Esophagus muscularis mucosa (tissue), 3 donors: ENCODE data around the gene SHOC1.
A peak's percentile ranks its signal among the peaks of the same experiment; 100 is the strongest.

Source experiments
- POLR2A ChIP-seq: fragments of 450-650 bp; IDR thresholded peaks from one replicate; pipeline ENCODE4 v1.6.1; 2017; ENCODE audit warnings: antibody characterized with exemption, moderate library complexity, mild to moderate bottlenecking, low read depth
- POLR2AphosphoS5 ChIP-seq, 2 donors: sonication (generic); formaldehyde crosslinking; IDR thresholded peaks; one replicate each; pipeline ENCODE4 v1.6.1; 2017; ENCODE audit warnings: antibody characterized with exemption in 2 of 2
- TF ChIP-seq, protein P1 (sequence below), 3 experiments: fragments of 200-600 bp in 2 of 3; fragments of 450-650 bp in 1 of 3; sonication (generic) in 2 of 3; IDR thresholded peaks; one replicate each; pipeline ENCODE4 v1.5.1; 2017 to 2019; ENCODE audit warnings: antibody characterized with exemption in 3 of 3, mild to moderate bottlenecking in 2 of 3, moderate library complexity in 1 of 3

DNA sequence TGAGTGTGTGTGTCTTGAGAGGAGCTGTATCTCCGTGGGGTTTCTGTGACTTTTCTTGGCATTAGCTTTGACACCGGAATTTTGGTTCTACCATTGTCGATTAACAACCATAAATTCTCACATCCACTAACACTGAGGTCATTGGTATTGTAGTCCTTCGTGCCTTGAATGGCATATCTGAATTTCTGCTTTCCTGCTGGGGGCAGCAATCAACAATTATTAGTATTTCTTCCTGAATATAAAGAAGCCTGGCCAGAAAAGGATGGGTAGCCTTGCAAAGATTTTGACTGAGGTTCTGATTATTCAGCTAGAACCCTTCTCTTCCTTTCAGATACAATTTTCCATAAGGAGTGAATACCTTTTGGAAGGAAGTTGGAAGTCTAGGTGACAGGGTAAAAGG, 33.5 kb upstream of the SHOC1 start:
- no peak for TF ChIP-seq POLR2AphosphoS5 (IDR thresholded peaks at IDR 0.05)
- TF ChIP-seq, protein P1, sequence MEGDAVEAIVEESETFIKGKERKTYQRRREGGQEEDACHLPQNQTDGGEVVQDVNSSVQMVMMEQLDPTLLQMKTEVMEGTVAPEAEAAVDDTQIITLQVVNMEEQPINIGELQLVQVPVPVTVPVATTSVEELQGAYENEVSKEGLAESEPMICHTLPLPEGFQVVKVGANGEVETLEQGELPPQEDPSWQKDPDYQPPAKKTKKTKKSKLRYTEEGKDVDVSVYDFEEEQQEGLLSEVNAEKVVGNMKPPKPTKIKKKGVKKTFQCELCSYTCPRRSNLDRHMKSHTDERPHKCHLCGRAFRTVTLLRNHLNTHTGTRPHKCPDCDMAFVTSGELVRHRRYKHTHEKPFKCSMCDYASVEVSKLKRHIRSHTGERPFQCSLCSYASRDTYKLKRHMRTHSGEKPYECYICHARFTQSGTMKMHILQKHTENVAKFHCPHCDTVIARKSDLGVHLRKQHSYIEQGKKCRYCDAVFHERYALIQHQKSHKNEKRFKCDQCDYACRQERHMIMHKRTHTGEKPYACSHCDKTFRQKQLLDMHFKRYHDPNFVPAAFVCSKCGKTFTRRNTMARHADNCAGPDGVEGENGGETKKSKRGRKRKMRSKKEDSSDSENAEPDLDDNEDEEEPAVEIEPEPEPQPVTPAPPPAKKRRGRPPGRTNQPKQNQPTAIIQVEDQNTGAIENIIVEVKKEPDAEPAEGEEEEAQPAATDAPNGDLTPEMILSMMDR (IDR thresholded peaks at IDR 0.05), result peak in 1 of 3 experiments; percentile 5
- no peak for TF ChIP-seq POLR2A
